Astrocyte of the cerebellum (primary cell): Measurements from ENCODE around the gene KIF16B.

ENCODE experiments used
- DNase-seq: peaks from one replicate; pipeline ENCODE4 v3.0.0-alpha.2; 2011; ENCODE audit warnings: low read depth
- H3K4me3 ChIP-seq: 2 replicates; pipeline ENCODE4 v1.5.1; 2011; ENCODE audit warnings: mild to moderate bottlenecking, low read depth, low read length, moderate library complexity
- in situ Hi-C: cut with HindIII; loops from 2 replicates; pipeline ENCODE4 v1.10.0; 2017; ENCODE audit warnings: low sequenced_read_pairs
- TF ChIP-seq, protein P1 (sequence below): IDR thresholded peaks from 2 replicates; pipeline ENCODE4 v1.5.1; 2012; ENCODE audit warnings: low read length, low read depth, moderate library complexity, mild to moderate bottlenecking; ENCODE audit errors: missing control alignments

KIF16B gene

DNA sequence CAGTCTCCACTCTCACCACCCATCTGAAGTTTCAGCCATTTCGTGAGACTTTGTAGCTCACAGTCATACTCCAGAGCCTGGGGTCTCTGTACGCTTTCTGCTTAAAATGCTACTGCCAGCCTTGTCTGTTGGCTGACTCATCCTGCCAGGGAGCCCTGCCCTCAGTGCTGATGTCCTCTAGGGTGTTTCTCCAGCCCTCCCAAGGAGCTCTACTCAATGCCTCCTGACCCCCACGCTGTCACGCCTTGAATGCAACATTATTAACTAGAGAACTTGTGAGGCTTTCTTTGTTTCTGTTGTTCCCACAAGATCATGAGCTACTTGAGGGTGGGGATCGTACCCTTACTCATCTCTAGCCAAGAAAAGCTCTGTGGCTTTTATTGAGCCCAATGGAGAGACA, 20.1 kb downstream of the KIF16B start:
- TF ChIP-seq, protein P1, sequence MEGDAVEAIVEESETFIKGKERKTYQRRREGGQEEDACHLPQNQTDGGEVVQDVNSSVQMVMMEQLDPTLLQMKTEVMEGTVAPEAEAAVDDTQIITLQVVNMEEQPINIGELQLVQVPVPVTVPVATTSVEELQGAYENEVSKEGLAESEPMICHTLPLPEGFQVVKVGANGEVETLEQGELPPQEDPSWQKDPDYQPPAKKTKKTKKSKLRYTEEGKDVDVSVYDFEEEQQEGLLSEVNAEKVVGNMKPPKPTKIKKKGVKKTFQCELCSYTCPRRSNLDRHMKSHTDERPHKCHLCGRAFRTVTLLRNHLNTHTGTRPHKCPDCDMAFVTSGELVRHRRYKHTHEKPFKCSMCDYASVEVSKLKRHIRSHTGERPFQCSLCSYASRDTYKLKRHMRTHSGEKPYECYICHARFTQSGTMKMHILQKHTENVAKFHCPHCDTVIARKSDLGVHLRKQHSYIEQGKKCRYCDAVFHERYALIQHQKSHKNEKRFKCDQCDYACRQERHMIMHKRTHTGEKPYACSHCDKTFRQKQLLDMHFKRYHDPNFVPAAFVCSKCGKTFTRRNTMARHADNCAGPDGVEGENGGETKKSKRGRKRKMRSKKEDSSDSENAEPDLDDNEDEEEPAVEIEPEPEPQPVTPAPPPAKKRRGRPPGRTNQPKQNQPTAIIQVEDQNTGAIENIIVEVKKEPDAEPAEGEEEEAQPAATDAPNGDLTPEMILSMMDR = no peak
- no peak overlapping the region for H3K4me3 ChIP-seq
- DNase-seq = no peak
- in situ Hi-C loops = no loop called here

DNA sequence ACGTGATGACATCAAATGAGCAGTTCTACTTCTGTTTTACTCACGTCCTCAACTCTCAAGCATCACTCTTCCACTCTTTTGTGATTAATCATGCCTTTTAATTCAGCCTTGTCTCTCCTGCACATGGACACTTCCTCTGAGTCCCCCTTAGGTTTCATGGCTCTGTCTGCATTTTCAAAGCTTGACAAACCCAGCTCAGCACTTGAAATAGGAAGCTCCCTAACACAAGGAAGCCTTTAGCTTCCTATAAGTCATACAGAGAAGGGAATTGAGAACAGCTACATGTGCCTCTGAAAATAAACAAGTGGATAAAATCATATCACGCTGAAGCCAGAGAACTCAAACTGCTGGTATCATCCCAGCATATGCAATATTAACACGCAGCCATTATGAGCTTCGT, 21.2 kb downstream of the KIF16B start:
- no peak overlapping the region for H3K4me3 ChIP-seq
- TF ChIP-seq, protein P1 = no peak
- DNase-seq = no peak
- in situ Hi-C loops = no loop called here

DNA sequence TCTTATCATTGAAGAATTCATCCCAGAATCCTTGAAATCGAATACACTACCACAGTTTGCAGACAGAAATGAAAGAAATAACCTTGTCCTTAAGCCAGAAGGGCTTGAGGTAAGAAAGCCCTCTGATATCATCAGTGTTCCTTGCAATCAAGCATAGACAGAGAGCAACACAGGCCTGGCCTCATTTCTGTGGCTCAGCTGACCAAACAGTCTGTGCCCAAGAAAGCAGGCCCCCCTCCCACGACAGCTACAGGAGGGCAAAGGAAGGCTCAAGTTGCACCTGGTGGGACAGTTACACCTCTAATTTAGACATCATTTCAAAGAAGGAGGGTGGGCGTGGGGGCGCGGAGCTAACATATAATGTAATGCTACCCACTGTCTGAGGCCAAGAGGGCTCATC, 21.6 kb downstream of the KIF16B start:
- in situ Hi-C loops = no loop called here
- no peak overlapping the region for H3K4me3 ChIP-seq
- DNase-seq = no peak
- TF ChIP-seq, protein P1 = no peak

DNA sequence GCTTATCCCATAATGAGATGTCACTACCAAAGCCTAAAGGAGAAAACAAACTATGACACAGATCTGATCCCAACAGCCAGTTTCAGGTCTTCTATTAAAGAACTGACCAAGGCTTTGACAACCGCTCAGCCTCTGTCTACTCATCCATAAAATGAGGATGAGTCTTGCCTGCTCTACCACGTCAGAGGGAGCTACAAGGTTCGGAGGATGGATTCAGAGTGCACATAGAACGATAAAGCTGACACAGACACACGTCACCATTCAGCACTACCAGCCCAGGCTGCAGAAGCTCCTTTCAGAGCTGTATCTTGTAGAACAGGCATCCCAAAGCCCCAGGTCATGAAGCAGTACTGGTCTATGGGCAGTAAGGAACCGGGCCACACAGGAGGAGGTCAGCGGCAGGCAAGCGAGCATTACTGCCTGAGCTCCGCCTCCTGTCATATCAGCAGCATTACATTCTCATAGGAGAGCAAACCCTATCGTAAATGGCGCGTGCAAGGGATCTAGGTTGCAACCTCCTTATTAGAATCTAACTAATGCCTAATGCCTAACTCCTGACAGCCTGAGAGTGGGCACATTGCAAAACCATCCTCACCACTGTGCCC, 25.1 kb downstream of the KIF16B start:
- no peak for DNase-seq
- in situ Hi-C loops = no loop called here
- TF ChIP-seq, protein P1 = no peak
- H3K4me3 ChIP-seq = no peak overlapping the region

DNA sequence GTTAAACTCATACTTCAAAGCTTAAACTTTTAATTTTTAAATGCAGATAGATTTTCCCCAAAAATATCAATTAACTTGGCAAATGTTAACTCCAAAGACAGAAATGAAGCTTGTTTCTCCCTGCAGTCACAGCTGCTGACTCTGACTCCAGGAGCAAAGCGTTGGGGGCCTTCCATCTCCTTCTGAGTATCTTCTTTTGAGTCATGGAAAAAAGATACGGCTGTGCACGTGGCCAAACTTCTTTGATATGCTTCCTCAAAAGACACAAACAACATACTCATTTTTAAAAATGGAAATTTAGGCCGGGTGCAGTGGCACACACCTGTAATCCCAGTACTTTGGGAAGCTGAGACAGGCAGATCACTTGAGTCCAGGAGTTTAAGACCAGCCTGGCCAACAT, 28.3 kb downstream of the KIF16B start:
- no peak overlapping the region for H3K4me3 ChIP-seq
- in situ Hi-C loops = no loop called here
- TF ChIP-seq, protein P1 = no peak
- DNase-seq = no peak

DNA sequence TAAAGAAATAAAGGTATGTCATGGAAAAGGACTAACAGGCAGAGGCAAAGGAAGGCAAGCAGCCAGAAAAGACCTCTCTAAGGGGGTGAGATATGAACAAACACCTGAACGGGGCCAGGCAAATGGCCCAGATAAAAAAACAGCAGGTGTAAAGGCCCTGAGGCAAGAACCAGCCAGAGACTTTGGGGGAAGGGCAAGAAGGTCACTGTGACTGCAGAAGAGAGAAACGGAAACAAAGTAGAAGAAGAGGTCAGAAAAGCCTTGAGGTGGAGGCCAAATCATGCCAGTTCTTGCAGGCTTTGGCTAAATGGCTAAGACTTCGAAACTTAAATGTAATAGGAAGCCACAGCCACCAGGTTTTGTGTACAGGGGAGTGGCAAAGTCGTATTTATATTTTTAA, 30.8 kb downstream of the KIF16B start:
- in situ Hi-C loops = no loop called here
- DNase-seq = no peak
- TF ChIP-seq, protein P1 = no peak
- H3K4me3 ChIP-seq = no peak overlapping the region

DNA sequence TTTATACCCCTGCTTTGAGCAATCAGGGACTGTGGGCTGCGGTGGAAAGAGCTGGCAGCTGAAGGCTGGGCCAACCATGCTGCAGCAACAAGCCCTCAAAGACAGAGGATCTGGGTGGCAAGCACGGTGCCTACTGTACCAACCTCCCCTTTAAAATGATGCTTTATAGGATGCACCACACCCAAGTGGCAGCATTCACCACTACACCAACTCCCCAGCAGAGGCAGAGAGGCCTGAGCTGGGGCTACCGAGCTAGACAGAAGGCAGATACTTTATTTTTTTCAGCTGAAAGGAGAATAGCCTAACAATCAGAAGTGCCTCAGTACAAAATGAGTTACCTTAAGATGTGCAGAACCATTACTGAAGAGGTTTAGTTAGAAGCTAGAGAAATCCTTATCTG, 31.4 kb downstream of the KIF16B start:
- no peak overlapping the region for H3K4me3 ChIP-seq
- TF ChIP-seq, protein P1 = no peak
- no peak for DNase-seq
- in situ Hi-C loops = no loop called here
